HG03469 (cell line): Measurements from ENCODE around the gene CNP.
"Not testable (repeated sequence)": the region's sequence is repeated elsewhere in the genome, so short reads cannot be mapped to it uniquely, and the experiment has no call there.

ENCODE experiments used
- ATAC-seq: cut with Tn5 transposase; IDR thresholded peaks from one replicate; pipeline ENCODE4 v1.9.1; 2021; ENCODE audit warnings: mild to moderate bottlenecking, moderate library complexity, moderate number of reproducible peaks; ENCODE audit not compliant: unreplicated experiment

CNP gene

GRCh38 chr17:42001729-42002128 is 35.1 kb downstream of the CNP start:
- ATAC-seq, result no peak

- no peak for ATAC-seq
Observed at GRCh38 chr17:42002175-42002791, 35.7 kb downstream of the CNP start.

- ATAC-seq, result no peak
Observed at GRCh38 chr17:42002792-42003301, 36.3 kb downstream of the CNP start.

- no peak for ATAC-seq
Observed at GRCh38 chr17:42005166-42005565, 38.6 kb downstream of the CNP start.

- no peak for ATAC-seq
Observed at GRCh38 chr17:42009170-42009569, 42.6 kb downstream of the CNP start.

GRCh38 chr17:42010266-42010680 is 43.7 kb downstream of the CNP start:
- not testable (repeated sequence) for ATAC-seq

GRCh38 chr17:42010898-42011516 is 44.4 kb downstream of the CNP start:
- ATAC-seq, result no peak

GRCh38 chr17:42012363-42012762 is 45.8 kb downstream of the CNP start:
- ATAC-seq, result not testable (repeated sequence)

- not testable (repeated sequence) for ATAC-seq
Observed at GRCh38 chr17:42013740-42014139, 47.1 kb downstream of the CNP start.

- no peak for ATAC-seq
Observed at GRCh38 chr17:42016411-42016831, 49.8 kb downstream of the CNP start.

- peak; percentile 68 for ATAC-seq
Observed at GRCh38 chr17:42016941-42017865, 50.6 kb downstream of the CNP start, which contains the start of gene DNAJC7. Gene DNAJC7, minus strand, starts transcription at chr17:42017439. Its CDS starts 23 bp downstream, at chr17:42017416.

- ATAC-seq, result no peak
Observed at GRCh38 chr17:42017866-42018200, 51.2 kb downstream of the CNP start.

GRCh38 chr17:42018339-42018738 is 51.7 kb downstream of the CNP start:
- ATAC-seq, result no peak

- no peak for ATAC-seq
Observed at GRCh38 chr17:42018988-42019387, 52.4 kb downstream of the CNP start.

- peak; percentile 35 for ATAC-seq
Observed at GRCh38 chr17:42019509-42020404, 53.2 kb downstream of the CNP start, which contains the start of gene NKIRAS2. Gene NKIRAS2, plus strand, starts transcription at chr17:42020090. Its CDS starts 1,488 bp downstream, at chr17:42021578.

GRCh38 chr17:42020845-42021244 is 54.2 kb downstream of the CNP start:
- ATAC-seq, result not testable (repeated sequence)

GRCh38 chr17:42023524-42024349 is 57.1 kb downstream of the CNP start:
- no peak for ATAC-seq

- ATAC-seq, result no peak
Observed at GRCh38 chr17:42025191-42025579, 58.6 kb downstream of the CNP start.

- ATAC-seq, result no peak
Observed at GRCh38 chr17:42025936-42026335, 59.3 kb downstream of the CNP start.
